ENCODE measurements around the gene DNAAF1.

DNAAF1 gene

DNA sequence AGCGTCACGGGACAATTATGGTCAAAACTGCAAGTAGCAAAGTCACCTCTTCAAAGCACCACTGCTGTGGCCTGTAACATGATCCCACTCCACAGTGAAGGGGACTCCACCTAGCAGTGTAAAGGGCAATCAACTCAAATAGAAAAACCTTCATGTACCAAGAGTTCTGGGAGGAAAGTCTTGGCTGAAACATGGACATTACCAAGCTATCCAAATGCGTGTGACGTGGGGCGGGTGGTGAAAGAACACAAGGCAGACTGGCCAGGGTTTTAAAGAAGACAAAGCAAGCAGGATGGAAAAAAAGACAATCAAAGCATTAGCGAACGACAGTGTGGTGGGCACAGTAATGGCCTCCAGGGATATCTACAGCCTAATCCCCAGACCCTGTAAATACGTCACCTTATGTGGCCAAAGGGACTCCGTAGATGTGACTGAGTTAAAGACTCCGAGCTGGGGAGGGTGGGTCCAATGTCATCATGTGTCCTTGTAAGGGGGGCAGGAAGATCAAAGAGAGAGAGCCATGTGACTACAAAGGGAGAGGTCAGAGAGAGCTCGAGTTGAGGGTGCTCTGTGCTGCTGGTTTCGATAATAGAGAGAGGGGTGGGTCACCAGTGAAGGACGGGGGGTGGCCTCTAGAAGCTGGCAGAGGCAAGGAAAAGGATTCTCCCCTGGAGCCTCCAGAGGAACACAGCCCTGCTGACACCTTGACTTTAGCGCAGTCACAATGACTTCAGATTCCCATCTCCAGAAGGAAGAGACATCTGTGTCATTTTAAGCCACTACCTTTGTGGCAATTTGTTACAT is 6.1 kb upstream of the DNAAF1 start (continued):
- TF ChIP-seq, protein P1, sequence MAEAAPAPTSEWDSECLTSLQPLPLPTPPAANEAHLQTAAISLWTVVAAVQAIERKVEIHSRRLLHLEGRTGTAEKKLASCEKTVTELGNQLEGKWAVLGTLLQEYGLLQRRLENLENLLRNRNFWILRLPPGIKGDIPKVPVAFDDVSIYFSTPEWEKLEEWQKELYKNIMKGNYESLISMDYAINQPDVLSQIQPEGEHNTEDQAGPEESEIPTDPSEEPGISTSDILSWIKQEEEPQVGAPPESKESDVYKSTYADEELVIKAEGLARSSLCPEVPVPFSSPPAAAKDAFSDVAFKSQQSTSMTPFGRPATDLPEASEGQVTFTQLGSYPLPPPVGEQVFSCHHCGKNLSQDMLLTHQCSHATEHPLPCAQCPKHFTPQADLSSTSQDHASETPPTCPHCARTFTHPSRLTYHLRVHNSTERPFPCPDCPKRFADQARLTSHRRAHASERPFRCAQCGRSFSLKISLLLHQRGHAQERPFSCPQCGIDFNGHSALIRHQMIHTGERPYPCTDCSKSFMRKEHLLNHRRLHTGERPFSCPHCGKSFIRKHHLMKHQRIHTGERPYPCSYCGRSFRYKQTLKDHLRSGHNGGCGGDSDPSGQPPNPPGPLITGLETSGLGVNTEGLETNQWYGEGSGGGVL (tag by site-specific recombination; IDR thresholded peaks at IDR 0.05), result peak; percentile 64
- no peak for TF ChIP-seq YY1 (tag by site-specific recombination; IDR thresholded peaks at IDR 0.05)
- TF ChIP-seq, protein P2, sequence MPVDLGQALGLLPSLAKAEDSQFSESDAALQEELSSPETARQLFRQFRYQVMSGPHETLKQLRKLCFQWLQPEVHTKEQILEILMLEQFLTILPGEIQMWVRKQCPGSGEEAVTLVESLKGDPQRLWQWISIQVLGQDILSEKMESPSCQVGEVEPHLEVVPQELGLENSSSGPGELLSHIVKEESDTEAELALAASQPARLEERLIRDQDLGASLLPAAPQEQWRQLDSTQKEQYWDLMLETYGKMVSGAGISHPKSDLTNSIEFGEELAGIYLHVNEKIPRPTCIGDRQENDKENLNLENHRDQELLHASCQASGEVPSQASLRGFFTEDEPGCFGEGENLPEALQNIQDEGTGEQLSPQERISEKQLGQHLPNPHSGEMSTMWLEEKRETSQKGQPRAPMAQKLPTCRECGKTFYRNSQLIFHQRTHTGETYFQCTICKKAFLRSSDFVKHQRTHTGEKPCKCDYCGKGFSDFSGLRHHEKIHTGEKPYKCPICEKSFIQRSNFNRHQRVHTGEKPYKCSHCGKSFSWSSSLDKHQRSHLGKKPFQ (tag by site-specific recombination; IDR thresholded peaks at IDR 0.05), result no peak
- TF ChIP-seq ZNF202 (tag by site-specific recombination; IDR thresholded peaks at IDR 0.05; ENCODE audit: borderline replicate concordance), result no peak
- TF ChIP-seq, protein P3, sequence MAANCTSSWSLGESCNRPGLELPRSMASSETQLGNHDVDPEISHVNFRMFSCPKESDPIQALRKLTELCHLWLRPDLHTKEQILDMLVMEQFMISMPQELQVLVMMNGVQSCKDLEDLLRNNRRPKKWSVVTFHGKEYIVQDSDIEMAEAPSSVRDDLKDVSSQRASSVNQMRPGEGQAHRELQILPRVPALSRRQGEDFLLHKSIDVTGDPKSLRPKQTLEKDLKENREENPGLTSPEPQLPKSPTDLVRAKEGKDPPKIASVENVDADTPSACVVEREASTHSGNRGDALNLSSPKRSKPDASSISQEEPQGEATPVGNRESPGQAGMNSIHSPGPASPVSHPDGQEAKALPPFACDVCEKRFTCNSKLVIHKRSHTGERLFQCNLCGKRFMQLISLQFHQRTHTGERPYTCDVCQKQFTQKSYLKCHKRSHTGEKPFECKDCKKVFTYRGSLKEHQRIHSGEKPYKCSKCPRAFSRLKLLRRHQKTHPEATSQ (tag by site-specific recombination; IDR thresholded peaks at IDR 0.05), result no peak
- TF ChIP-seq ZNF423 (tag by site-specific recombination; IDR thresholded peaks at IDR 0.05), result no peak
- no peak for TF ChIP-seq ZNF48 (tag by site-specific recombination; IDR thresholded peaks at IDR 0.05)
- TF ChIP-seq ZNF521 (tag by site-specific recombination; IDR thresholded peaks at IDR 0.05), result no peak
- TF ChIP-seq ZSCAN30 (tag by site-specific recombination; IDR thresholded peaks at IDR 0.05), result no peak
- no peak for TF ChIP-seq SCRT1 (tag by site-specific recombination; IDR thresholded peaks at IDR 0.05; ENCODE audit: borderline replicate concordance)
- TF ChIP-seq ZNF394 (tag by site-specific recombination; IDR thresholded peaks at IDR 0.05; ENCODE audit: borderline replicate concordance), result no peak; the same call in 1 of the 2 replicates
- TF ChIP-seq, protein P4, sequence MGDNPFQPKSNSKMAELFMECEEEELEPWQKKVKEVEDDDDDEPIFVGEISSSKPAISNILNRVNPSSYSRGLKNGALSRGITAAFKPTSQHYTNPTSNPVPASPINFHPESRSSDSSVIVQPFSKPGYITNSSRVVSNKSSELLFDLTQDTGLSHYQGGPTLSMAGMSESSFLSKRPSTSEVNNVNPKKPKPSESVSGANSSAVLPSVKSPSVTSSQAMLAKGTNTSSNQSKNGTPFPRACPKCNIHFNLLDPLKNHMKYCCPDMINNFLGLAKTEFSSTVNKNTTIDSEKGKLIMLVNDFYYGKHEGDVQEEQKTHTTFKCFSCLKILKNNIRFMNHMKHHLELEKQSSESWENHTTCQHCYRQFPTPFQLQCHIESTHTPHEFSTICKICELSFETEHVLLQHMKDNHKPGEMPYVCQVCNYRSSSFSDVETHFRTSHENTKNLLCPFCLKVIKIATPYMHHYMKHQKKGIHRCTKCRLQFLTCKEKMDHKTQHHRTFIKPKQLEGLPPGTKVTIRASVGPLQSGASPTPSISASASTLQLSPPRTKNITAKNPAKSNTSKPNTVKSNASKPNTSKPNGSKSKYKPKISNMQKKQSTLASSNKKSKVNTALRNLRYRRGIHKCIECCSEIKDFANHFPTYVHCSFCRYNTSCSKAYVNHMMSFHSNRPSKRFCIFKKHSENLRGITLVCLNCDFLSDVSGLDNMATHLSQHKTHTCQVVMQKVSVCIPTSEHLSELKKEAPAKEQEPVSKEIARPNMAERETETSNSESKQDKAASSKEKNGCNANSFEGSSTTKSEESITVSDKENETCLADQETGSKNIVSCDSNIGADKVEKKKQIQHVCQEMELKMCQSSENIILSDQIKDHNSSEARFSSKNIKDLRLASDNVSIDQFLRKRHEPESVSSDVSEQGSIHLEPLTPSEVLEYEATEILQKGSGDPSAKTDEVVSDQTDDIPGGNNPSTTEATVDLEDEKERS (tag by site-specific recombination; IDR thresholded peaks at IDR 0.05), result no peak
- TF ChIP-seq, protein P5, sequence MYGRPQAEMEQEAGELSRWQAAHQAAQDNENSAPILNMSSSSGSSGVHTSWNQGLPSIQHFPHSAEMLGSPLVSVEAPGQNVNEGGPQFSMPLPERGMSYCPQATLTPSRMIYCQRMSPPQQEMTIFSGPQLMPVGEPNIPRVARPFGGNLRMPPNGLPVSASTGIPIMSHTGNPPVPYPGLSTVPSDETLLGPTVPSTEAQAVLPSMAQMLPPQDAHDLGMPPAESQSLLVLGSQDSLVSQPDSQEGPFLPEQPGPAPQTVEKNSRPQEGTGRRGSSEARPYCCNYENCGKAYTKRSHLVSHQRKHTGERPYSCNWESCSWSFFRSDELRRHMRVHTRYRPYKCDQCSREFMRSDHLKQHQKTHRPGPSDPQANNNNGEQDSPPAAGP (tag by site-specific recombination; IDR thresholded peaks at IDR 0.05), result 0 out of 2 replicates have a peak, but pooled peaks have one; percentile 29
- TF ChIP-seq ZSCAN16 (tag by site-specific recombination; IDR thresholded peaks at IDR 0.05), result no peak
- no peak for TF ChIP-seq ZNF837 (tag by site-specific recombination; IDR thresholded peaks at IDR 0.05)
- TF ChIP-seq ZBTB8A (tag by site-specific recombination; IDR thresholded peaks at IDR 0.05), result no peak
- peak; percentile 83; the same call in 1 of the 2 replicates for TF ChIP-seq MZF1 (tag by site-specific recombination; IDR thresholded peaks at IDR 0.05; ENCODE audit: borderline replicate concordance)
- TF ChIP-seq ZNF514 (tag by site-specific recombination; IDR thresholded peaks at IDR 0.05), result no peak
- TF ChIP-seq, protein P6, sequence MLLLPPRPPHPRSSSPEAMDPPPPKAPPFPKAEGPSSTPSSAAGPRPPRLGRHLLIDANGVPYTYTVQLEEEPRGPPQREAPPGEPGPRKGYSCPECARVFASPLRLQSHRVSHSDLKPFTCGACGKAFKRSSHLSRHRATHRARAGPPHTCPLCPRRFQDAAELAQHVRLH (tag by site-specific recombination; IDR thresholded peaks at IDR 0.05), result no peak; the same call in 1 of the 2 replicates
